Ramos (cell line): ENCODE results near the gene CMKLR1.

Source experiments
- in situ Hi-C: fragments of 300-500 bp; cut with MboI; formaldehyde crosslinking; loops from one replicate; pipeline ENCODE4 v1.14.3; 2022; ENCODE audit warnings: low sequenced_read_pairs; ENCODE audit not compliant: unreplicated experiment

Gene CMKLR1

GRCh38 chr12:108240928-108241327 is 98.2 kb downstream of the CMKLR1 start:
- in situ Hi-C loops: no loop called here

- in situ Hi-C loops: no loop called here
Measured at GRCh38 chr12:108240027-108240785, 98.9 kb downstream of the CMKLR1 start.

- in situ Hi-C loops: no loop called here
Measured at GRCh38 chr12:108239378-108239777, 99.7 kb downstream of the CMKLR1 start.

GRCh38 chr12:108238474-108238873 is 100.6 kb downstream of the CMKLR1 start:
- in situ Hi-C loops: no loop called here
